ENCODE results near the gene TRIM25.

The TRIM25 gene

DNA sequence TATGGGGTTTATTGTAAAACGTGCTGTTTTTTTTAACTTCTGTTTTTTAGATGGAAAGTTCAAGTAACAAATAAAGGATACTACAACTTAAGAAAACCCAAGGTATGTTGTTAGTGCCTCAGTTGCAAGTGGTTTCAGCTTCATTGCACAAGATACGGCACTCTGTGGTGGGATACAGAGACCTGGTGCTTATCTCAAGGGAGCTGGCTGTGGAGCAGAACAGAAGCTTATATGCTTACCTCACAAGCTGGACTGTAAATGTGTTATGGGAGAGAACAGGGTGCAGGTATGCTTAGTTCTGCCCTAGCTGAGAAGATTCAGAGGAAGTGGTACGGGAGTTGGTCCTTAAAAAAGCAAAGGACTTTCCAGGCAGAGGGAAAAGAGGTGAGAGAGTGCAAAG is 64.7 kb downstream of the TRIM25 start:
- H3K56ac ChIP-seq (ENCODE audit: low read length) = no peak overlapping the region
- H2AK5ac ChIP-seq (ENCODE audit: low read length) = no peak overlapping the region
- no peak overlapping the region for H3K27ac ChIP-seq (ENCODE audit: low read depth, low read length)
- no peaks in the 10 kb centered on the region for H3K79me2 ChIP-seq (ENCODE audit: control insufficient read depth, insufficient read depth, low read length)
- no peak overlapping the region for H4K5ac ChIP-seq (ENCODE audit: low read length)
- no peak overlapping the region for H3K4ac ChIP-seq (ENCODE audit: low read depth, low read length)
- H3K4me2 ChIP-seq (ENCODE audit: low read length) = no peak overlapping the region
- H3K4me3 ChIP-seq (ENCODE audit: low read length) = no peak overlapping the region
- H3K36me3 ChIP-seq (ENCODE audit: control insufficient read depth, insufficient read depth, low read length) = no peaks in the 10 kb centered on the region
- H3K9ac ChIP-seq (ENCODE audit: low read length) = no peak overlapping the region
- H2BK120ac ChIP-seq (ENCODE audit: low read depth, low read length) = no peak overlapping the region
- DNase-seq = no peak
- no peaks in the 10 kb centered on the region for H3K4me1 ChIP-seq (ENCODE audit: control insufficient read depth, low read depth, low read length)
- no peaks in the 10 kb centered on the region for H3K27me3 ChIP-seq (ENCODE audit: insufficient read depth, low read length, poor library complexity)
- no peak overlapping the region for H2BK15ac ChIP-seq (replicated peaks; ENCODE audit: low read depth)
- H2BK5ac ChIP-seq (ENCODE audit: low read length) = no peak overlapping the region
- H3K18ac ChIP-seq (ENCODE audit: low read length) = no peak overlapping the region
- WGBS (ENCODE audit: extremely low coverage, insufficient coverage, low lambda C conversion rate) = no CpG with 5 or more reads among the region's 3 CpGs
- H3K23ac ChIP-seq (ENCODE audit: low read length) = no peak overlapping the region
- H4K8ac ChIP-seq (ENCODE audit: low read depth, low read length) = no peak overlapping the region
- H3K79me1 ChIP-seq (ENCODE audit: low read length) = no peaks in the 10 kb centered on the region

- H3K56ac ChIP-seq (ENCODE audit: low read length) = no peak overlapping the region
- H3K4me3 ChIP-seq (ENCODE audit: low read length) = no peak overlapping the region
- H4K5ac ChIP-seq (ENCODE audit: low read length) = no peak overlapping the region
- H3K79me2 ChIP-seq (ENCODE audit: control insufficient read depth, insufficient read depth, low read length) = no peaks in the 10 kb centered on the region
- no peaks in the 10 kb centered on the region for H3K36me3 ChIP-seq (ENCODE audit: control insufficient read depth, insufficient read depth, low read length)
- no peak overlapping the region for H3K27ac ChIP-seq (ENCODE audit: low read depth, low read length)
- H3K4me2 ChIP-seq (ENCODE audit: low read length) = no peak overlapping the region
- H3K9ac ChIP-seq (ENCODE audit: low read length) = no peak overlapping the region
- H2AK5ac ChIP-seq (ENCODE audit: low read length) = no peak overlapping the region
- no peak overlapping the region for H2BK15ac ChIP-seq (replicated peaks; ENCODE audit: low read depth)
- no peaks in the 10 kb centered on the region for H3K27me3 ChIP-seq (ENCODE audit: insufficient read depth, low read length, poor library complexity)
- H4K8ac ChIP-seq (ENCODE audit: low read depth, low read length) = no peak overlapping the region
- H3K4me1 ChIP-seq (ENCODE audit: control insufficient read depth, low read depth, low read length) = no peaks in the 10 kb centered on the region
- H3K79me1 ChIP-seq (ENCODE audit: low read length) = no peaks in the 10 kb centered on the region
- H2BK5ac ChIP-seq (ENCODE audit: low read length) = no peak overlapping the region
- H2BK120ac ChIP-seq (ENCODE audit: low read depth, low read length) = no peak overlapping the region
- no peak for DNase-seq
- H3K23ac ChIP-seq (ENCODE audit: low read length) = no peak overlapping the region
- H3K4ac ChIP-seq (ENCODE audit: low read depth, low read length) = no peak overlapping the region
- no peak overlapping the region for H3K18ac ChIP-seq (ENCODE audit: low read length)
- no CpG with 5 or more reads among the region's 4 CpGs for whole genome bisulfite sequencing (ENCODE audit: extremely low coverage, insufficient coverage, low lambda C conversion rate)
Measured at GRCh38 chr17:56847106-56847505, 66.7 kb downstream of the TRIM25 start.

DNA sequence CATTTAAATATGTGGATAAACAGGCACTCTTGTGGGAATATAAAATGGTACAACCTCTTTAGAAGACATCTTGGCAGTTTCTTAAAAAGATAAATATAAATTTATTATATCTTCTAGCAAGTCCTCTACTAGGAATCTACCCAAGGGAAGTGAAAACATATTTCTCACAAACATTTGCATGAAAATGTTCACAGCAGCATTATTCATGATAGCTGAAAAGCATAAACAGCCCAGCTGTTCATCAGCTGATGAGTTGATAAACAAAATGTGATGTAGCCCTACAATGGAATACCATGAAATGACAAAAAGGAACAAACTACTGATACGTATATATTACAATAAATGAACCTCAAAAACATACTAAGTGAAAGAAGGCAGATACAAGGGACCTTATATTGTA is 67.9 kb downstream of the TRIM25 start:
- WGBS (ENCODE audit: extremely low coverage, insufficient coverage, low lambda C conversion rate) = no CpG with 5 or more reads among the region's 1 CpG

GRCh38 chr17:56842577-56842976 is 71.3 kb downstream of the TRIM25 start:
- no CpG with 5 or more reads among the region's 2 CpGs for WGBS (ENCODE audit: extremely low coverage, insufficient coverage, low lambda C conversion rate)
- Histone ChIP-seq H3K4me1 (ENCODE audit: control insufficient read depth, low read depth, low read length) (no peaks in the 10 kb centered on the region), H3K4me3 (ENCODE audit: low read length) (no peak overlapping the region), H3K23ac (ENCODE audit: low read length) (no peak overlapping the region), H4K8ac (ENCODE audit: low read depth, low read length) (no peak overlapping the region), H2BK120ac (ENCODE audit: low read depth, low read length) (no peak overlapping the region), H3K9ac (ENCODE audit: low read length) (no peak overlapping the region), H3K4me2 (ENCODE audit: low read length) (no peak overlapping the region), H3K36me3 (ENCODE audit: control insufficient read depth, insufficient read depth, low read length) (no peaks in the 10 kb centered on the region), H3K79me1 (ENCODE audit: low read length) (no peaks in the 10 kb centered on the region), H2AK5ac (ENCODE audit: low read length) (no peak overlapping the region), H2BK15ac (replicated peaks; ENCODE audit: low read depth) (no peak overlapping the region), H3K4ac (ENCODE audit: low read depth, low read length) (no peak overlapping the region), H3K56ac (ENCODE audit: low read length) (no peak overlapping the region), H4K5ac (ENCODE audit: low read length) (no peak overlapping the region), H3K79me2 (ENCODE audit: control insufficient read depth, insufficient read depth, low read length) (no peaks in the 10 kb centered on the region), H3K27me3 (ENCODE audit: insufficient read depth, low read length, poor library complexity) (no peaks in the 10 kb centered on the region), H3K27ac (ENCODE audit: low read depth, low read length) (no peak overlapping the region), H3K18ac (ENCODE audit: low read length) (no peak overlapping the region), H2BK5ac (ENCODE audit: low read length) (no peak overlapping the region)
- no peak for DNase-seq

More for the DNA sequence above, 67.9 kb downstream of the TRIM25 start:
- Histone ChIP-seq H3K23ac (ENCODE audit: low read length) (no peak overlapping the region), H3K27ac (ENCODE audit: low read depth, low read length) (no peak overlapping the region), H3K18ac (ENCODE audit: low read length) (no peak overlapping the region), H2BK15ac (replicated peaks; ENCODE audit: low read depth) (no peak overlapping the region), H3K4me1 (ENCODE audit: control insufficient read depth, low read depth, low read length) (no peaks in the 10 kb centered on the region), H4K5ac (ENCODE audit: low read length) (no peak overlapping the region), H2BK5ac (ENCODE audit: low read length) (no peak overlapping the region), H2AK5ac (ENCODE audit: low read length) (no peak overlapping the region), H3K56ac (ENCODE audit: low read length) (no peak overlapping the region), H2BK120ac (ENCODE audit: low read depth, low read length) (no peak overlapping the region), H3K4me3 (ENCODE audit: low read length) (no peak overlapping the region), H4K8ac (ENCODE audit: low read depth, low read length) (no peak overlapping the region), H3K27me3 (ENCODE audit: insufficient read depth, low read length, poor library complexity) (no peaks in the 10 kb centered on the region), H3K4me2 (ENCODE audit: low read length) (no peak overlapping the region), H3K4ac (ENCODE audit: low read depth, low read length) (no peak overlapping the region), H3K79me1 (ENCODE audit: low read length) (no peaks in the 10 kb centered on the region), H3K9ac (ENCODE audit: low read length) (no peak overlapping the region), H3K36me3 (ENCODE audit: control insufficient read depth, insufficient read depth, low read length) (no peaks in the 10 kb centered on the region), H3K79me2 (ENCODE audit: control insufficient read depth, insufficient read depth, low read length) (no peaks in the 10 kb centered on the region)
- no peak for DNase-seq

GRCh38 chr17:56838687-56839086 is 75.2 kb downstream of the TRIM25 start:
- Histone ChIP-seq H4K8ac (ENCODE audit: low read depth, low read length) (no peak overlapping the region), H3K18ac (ENCODE audit: low read length) (no peak overlapping the region), H2BK5ac (ENCODE audit: low read length) (no peak overlapping the region), H4K5ac (ENCODE audit: low read length) (no peak overlapping the region), H2BK120ac (ENCODE audit: low read depth, low read length) (no peak overlapping the region), H3K56ac (ENCODE audit: low read length) (no peak overlapping the region), H3K4me1 (ENCODE audit: control insufficient read depth, low read depth, low read length) (no peaks in the 10 kb centered on the region), H3K79me2 (ENCODE audit: control insufficient read depth, insufficient read depth, low read length) (no peaks in the 10 kb centered on the region), H2AK5ac (ENCODE audit: low read length) (no peak overlapping the region), H3K9ac (ENCODE audit: low read length) (no peak overlapping the region), H3K27me3 (ENCODE audit: insufficient read depth, low read length, poor library complexity) (no peaks in the 10 kb centered on the region), H3K79me1 (ENCODE audit: low read length) (no peaks in the 10 kb centered on the region), H3K4ac (ENCODE audit: low read depth, low read length) (no peak overlapping the region), H3K4me3 (ENCODE audit: low read length) (no peak overlapping the region), H3K4me2 (ENCODE audit: low read length) (no peak overlapping the region), H3K27ac (ENCODE audit: low read depth, low read length) (no peak overlapping the region), H2BK15ac (replicated peaks; ENCODE audit: low read depth) (no peak overlapping the region), H3K36me3 (ENCODE audit: control insufficient read depth, insufficient read depth, low read length) (no peaks in the 10 kb centered on the region), H3K23ac (ENCODE audit: low read length) (no peak overlapping the region)
- no CpG with 5 or more reads among the region's 3 CpGs for whole genome bisulfite sequencing (ENCODE audit: extremely low coverage, insufficient coverage, low lambda C conversion rate)
- DNase-seq = no peak

All from mesendoderm (in vitro differentiated cells).